Left ventricle myocardium inferior (tissue), 1 donor: ENCODE results near the gene CHAMP1. TPM values are rescaled to one million over a fixed set of nuclear protein-coding genes. Genes with fewer than 3 reads are reported as not detected.

Experiments
- DNase-seq: peaks from one replicate; pipeline ENCODE4 v3.0.0-alpha.2; 2020
- H3K27ac ChIP-seq: fragments of 200-600 bp; replicated peaks from 2 replicates; pipeline ENCODE4 v1.8.0; 2021
- H3K27me3 ChIP-seq: fragments of 200-600 bp; 2 replicates; pipeline ENCODE4 v1.8.0; 2021; ENCODE audit warnings: low read depth
- H3K36me3 ChIP-seq: fragments of 200-600 bp; 2 replicates; pipeline ENCODE4 v1.8.0; 2021
- H3K4me1 ChIP-seq: fragments of 200-600 bp; 2 replicates; pipeline ENCODE4 v1.8.0; 2021
- H3K4me3 ChIP-seq: fragments of 200-600 bp; 2 replicates; pipeline ENCODE4 v1.8.0; 2021; ENCODE audit warnings: mild to moderate bottlenecking, moderate library complexity
- H3K9me3 ChIP-seq: fragments of 200-600 bp; replicated peaks from 2 replicates; pipeline ENCODE4 v1.8.0; 2021
- intact Hi-C: fragments of 100-400 bp; cut with micrococcal nuclease; formaldehyde crosslinking; loops from one replicate; pipeline ENCODE4 v1.11.0; 2022
- total RNA-seq: library from RNA; stranded (reverse); fragmentation: NEBNext Ultra II Directional; extraction: Animal tissue kit (Norgen Biotek cat#: 25700); gene quantifications from one replicate; pipeline ENCODE4 v1.2.1, GENCODE V29; 2021
- TF ChIP-seq, protein P1 (sequence below): fragments of 200-600 bp; IDR thresholded peaks from 2 replicates; pipeline ENCODE4 v1.8.0; 2021; ENCODE audit warnings: antibody characterized with exemption, mild to moderate bottlenecking, borderline replicate concordance
- donor health status: DM: no; HTN: yes; CAD: no; lungs with severe emphysema.

Gene CHAMP1
- total RNA-seq, 1 donor from 2014 or later = 9.0 TPM

DNA sequence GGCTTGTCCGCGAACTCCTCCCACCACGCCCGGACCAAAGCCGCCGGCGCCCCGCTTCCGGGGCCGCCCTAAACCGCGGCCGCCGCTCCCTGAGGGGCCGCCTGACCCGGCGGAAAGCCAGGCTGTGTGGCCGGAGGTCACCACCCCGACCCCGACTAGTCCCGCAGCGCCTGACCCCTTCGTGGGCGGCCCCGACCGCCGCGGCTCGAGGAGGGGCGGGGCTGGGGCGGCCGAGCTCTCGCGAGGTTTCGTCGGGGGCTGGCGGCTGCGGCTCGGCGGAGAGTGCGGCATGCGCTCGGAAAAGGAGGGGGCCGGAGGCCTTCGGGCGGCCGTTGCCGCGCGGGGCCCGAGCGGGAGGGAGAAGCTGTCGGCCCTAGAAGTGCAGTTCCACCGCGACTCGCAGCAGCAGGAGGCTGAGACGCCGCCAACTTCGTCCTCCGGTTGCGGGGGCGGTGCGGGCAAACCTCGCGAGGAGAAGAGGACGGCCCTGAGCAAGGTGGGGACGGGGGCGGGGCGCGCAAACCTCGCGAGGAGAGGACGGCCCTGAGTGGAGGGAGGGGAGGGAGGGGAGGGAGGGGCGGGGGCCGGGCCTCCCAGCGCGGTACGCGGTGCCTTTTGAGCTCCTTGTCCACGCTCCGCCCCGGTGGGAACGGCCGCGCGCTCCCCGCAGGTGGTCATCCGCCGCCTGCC, 32.8 kb upstream of the CHAMP1 start, which contains the start of gene UPF3A:
Gene UPF3A (plus strand): TSS at position 251 of the 690 bp plus-strand sequence. CDS start 39 bp downstream, at position 290.
- Histone ChIP-seq H3K27me3 (no peaks in the 10 kb centered on the region), H3K36me3 (peaks cover 27% of the 10 kb centered on the region), H3K4me1 (peaks cover 37% of the 10 kb centered on the region), H3K27ac (peak within 1 kb of the TSS; percentile 99), H3K4me3 (peak within 1 kb of the TSS; percentile 78), H3K9me3 (no peaks in the 10 kb centered on the region)
- intact Hi-C loops = no loop called here
- peak; percentile 93 for DNase-seq
- TF ChIP-seq, protein P1, sequence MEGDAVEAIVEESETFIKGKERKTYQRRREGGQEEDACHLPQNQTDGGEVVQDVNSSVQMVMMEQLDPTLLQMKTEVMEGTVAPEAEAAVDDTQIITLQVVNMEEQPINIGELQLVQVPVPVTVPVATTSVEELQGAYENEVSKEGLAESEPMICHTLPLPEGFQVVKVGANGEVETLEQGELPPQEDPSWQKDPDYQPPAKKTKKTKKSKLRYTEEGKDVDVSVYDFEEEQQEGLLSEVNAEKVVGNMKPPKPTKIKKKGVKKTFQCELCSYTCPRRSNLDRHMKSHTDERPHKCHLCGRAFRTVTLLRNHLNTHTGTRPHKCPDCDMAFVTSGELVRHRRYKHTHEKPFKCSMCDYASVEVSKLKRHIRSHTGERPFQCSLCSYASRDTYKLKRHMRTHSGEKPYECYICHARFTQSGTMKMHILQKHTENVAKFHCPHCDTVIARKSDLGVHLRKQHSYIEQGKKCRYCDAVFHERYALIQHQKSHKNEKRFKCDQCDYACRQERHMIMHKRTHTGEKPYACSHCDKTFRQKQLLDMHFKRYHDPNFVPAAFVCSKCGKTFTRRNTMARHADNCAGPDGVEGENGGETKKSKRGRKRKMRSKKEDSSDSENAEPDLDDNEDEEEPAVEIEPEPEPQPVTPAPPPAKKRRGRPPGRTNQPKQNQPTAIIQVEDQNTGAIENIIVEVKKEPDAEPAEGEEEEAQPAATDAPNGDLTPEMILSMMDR = no peak

DNA sequence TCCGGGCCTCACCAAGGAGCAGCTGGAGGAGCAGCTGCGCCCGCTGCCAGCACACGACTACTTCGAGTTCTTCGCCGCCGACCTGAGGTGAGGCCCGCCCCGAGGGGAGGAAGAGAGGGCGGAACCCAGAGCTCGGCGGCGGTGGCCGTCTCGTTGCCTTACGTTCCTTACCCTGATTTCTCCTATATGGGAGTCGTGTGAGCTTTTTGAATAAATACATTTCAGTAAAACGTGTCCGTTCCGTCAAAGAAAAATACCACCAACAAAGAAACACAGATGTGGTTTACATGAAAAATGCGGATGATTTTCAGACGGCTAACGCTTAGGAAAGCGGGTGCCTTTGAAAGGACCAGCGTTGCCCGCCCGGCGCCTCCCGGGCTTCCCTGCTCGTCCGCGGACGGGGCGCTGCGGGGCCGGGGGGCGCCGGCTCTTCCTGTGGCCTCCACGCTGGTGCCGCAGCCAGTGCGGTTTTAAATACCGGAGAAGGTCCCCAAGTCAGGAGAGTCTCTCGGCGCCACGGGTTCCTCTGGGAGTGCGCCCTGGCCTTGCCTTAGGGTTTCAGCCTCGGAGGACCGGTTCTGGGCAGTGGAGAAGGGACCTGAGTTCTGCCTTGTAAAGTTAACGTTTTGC, 32.1 kb upstream of the CHAMP1 start:
- Histone ChIP-seq H3K4me3 (peak overlapping the region; percentile 78), H3K9me3 (no peaks in the 10 kb centered on the region), H3K36me3 (peaks cover 29% of the 10 kb centered on the region), H3K4me1 (peaks cover 37% of the 10 kb centered on the region), H3K27ac (peak overlapping the region; percentile 99), H3K27me3 (no peaks in the 10 kb centered on the region)
- intact Hi-C loops = no loop called here
- TF ChIP-seq, protein P1 = no peak
- DNase-seq = peak; percentile 21

DNA sequence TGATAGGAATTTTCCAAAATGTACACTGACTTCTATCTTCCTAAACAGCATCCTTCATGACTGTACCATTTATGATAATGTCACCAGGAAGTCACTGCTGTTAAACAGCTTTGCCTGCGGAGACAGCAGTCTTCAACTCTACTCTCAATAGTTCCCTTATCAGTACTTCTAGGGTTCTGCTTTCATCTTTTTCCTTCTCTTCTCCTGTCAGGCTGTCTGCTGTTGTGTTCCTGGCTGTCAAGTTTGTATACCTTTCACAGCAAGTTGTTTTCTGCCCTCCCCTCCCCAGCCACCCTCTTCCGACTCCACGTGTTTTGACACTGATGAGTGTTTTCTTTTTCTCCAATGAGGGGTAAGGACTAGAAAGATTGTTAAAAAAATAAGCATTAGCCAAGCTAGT, 30.7 kb upstream of the CHAMP1 start:
- Histone ChIP-seq H3K4me3 (no peak overlapping the region), H3K36me3 (peaks cover 30% of the 10 kb centered on the region), H3K27ac (no peak overlapping the region), H3K27me3 (no peaks in the 10 kb centered on the region), H3K9me3 (no peaks in the 10 kb centered on the region), H3K4me1 (peaks cover 37% of the 10 kb centered on the region)
- TF ChIP-seq, protein P1 = no peak
- intact Hi-C loops = no loop called here
- no peak for DNase-seq

DNA sequence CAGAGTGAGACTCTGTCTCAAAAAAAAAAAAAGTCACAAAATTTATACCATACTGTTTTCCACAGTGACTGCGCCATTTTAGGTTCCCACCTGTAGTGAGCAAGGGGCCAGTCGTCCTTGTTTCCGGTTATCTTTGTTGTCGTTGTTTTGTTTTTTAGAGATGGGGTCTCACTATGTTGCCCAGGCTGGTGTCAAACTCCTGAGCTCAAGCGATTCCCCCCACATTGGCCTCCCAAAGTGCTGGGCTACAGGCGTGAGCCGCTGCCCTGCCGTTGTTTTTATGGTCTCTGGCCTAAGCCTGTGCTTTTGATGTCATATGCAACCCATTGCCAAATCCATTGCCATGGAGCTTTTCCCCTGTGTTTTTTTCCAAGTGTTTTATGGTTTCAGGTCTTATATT, 29.6 kb upstream of the CHAMP1 start:
- H3K36me3 ChIP-seq = peaks cover 41% of the 10 kb centered on the region
- H3K4me1 ChIP-seq = peaks cover 37% of the 10 kb centered on the region
- TF ChIP-seq, protein P1 = no peak
- H3K4me3 ChIP-seq = no peak overlapping the region
- intact Hi-C loops = no loop called here
- no peaks in the 10 kb centered on the region for H3K9me3 ChIP-seq
- no peaks in the 10 kb centered on the region for H3K27me3 ChIP-seq
- no peak overlapping the region for H3K27ac ChIP-seq
- no peak for DNase-seq

DNA sequence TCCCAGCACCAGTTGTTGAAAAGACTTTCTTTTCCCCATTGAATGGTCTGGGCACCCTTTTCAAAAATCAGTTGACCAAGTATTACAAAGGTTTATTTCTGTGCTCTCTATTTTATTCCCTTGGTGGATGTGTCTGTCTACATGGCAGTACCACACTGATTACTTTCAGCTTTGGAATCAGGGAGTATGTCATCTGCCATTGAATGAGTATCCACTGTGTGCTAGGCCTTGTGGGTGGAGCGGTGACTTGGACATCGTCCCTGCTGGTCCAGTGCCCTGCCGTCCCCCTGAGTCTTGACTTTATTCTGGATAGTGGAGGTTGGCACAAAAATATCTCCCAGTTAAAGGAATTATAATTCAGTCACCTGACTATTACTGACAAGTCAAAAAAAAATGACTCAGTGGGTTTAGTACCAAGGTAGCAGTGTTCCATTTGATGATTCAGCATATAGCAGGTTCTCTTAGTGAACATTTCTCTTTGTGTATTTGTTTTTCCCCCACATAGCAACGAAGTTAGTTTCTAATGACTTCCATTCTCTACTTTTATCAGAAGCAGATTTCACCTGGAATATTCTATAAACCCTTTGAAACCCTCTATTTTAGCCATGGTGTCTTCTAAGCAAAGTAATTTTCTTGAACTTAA, 29.0 kb upstream of the CHAMP1 start:
- TF ChIP-seq, protein P1 = no peak
- Histone ChIP-seq H3K27me3 (no peaks in the 10 kb centered on the region), H3K27ac (no peak overlapping the region), H3K4me3 (no peak overlapping the region), H3K36me3 (peaks cover 47% of the 10 kb centered on the region), H3K4me1 (peaks cover 31% of the 10 kb centered on the region), H3K9me3 (no peaks in the 10 kb centered on the region)
- DNase-seq = no peak
- intact Hi-C loops = no loop called here
